K562 (cell line): ENCODE data around the gene ENDOV. TPM values are rescaled to one million over a fixed set of nuclear protein-coding genes. Genes with fewer than 3 reads are reported as not detected.
A peak's percentile ranks its signal among the peaks of the same experiment; 100 is the strongest.

Experiments used
- ATAC-seq: fragments of 200-7000 bp; cut with Tn5 transposase; 3 replicates; pipeline ENCODE4 v1.9.1; 2020; ENCODE audit warnings: moderate library complexity
- BruUV-seq: library from RNA; stranded (reverse); fragments of 400-500 nt; replicated peaks from 2 replicates; lab custom pipeline; 2021; lab: Mats Ljungman, UMichigan
- CTCF ChIA-PET: fragments of 300-600 bp; formaldehyde crosslinking; extraction: SDS; loops from one replicate; lab custom pipeline; 2021; ENCODE audit warnings: low intra/inter-chr PET ratio; lab: Yijun Ruan, JAX
- POLR2A ChIA-PET: fragments of 300-600, 350-650 bp; sonication (Branson Sonifier 250); formaldehyde crosslinking; extraction: SDS; loops from one replicate; lab custom pipeline; 2021; ENCODE audit warnings: antibody characterized with exemption, inconsistent platforms; lab: Yijun Ruan, JAX
- DNase-seq, 4 experiments: peaks; one replicate each; pipeline versions ENCODE4 v3.0.0 to v3.0.0-alpha.2; 2011 to 2018; ENCODE audit warnings: low spot score in 3 of 4, mixed read lengths in 3 of 4; ENCODE audit errors: extremely low read depth in 1 of 4
- FAIRE-seq: peaks from 2 replicates; lab custom pipeline; 2011; peaks lifted over from hg19 to GRCh38; lab: Jason Lieb, UNC
- H2AFZ ChIP-seq: 2 replicates; pipeline ENCODE4 v1.6.0; 2011; ENCODE audit warnings: low read depth, low read length, control low read depth, inconsistent platforms
- H3K27ac ChIP-seq: fragments of 200-600 bp; 3 replicates; pipeline ENCODE4 v1.8.0; 2011; ENCODE audit warnings: low read depth, mild to moderate bottlenecking, control low read depth, inconsistent platforms, low read length, moderate library complexity, mixed read lengths; ENCODE audit errors: extremely low read depth
- H3K27me3 ChIP-seq, 2 experiments: fragments of 300-600 bp in 1 of 2; 2 replicates in 1 of 2; 3 replicates in 1 of 2; pipeline versions ENCODE4 v1.6.0 to v1.8.0; 2011; ENCODE audit warnings: inconsistent platforms in 2 of 2, low read length in 2 of 2, mild to moderate bottlenecking in 1 of 2, mixed read lengths in 1 of 2, moderate library complexity in 1 of 2; ENCODE audit not compliant: control insufficient read depth in 2 of 2, insufficient read depth in 2 of 2
- H3K36me3 ChIP-seq: fragments of 300-600 bp; 3 replicates; pipeline ENCODE4 v1.8.0; 2011; ENCODE audit warnings: mild to moderate bottlenecking, low read length, inconsistent platforms; ENCODE audit not compliant: control insufficient read depth, insufficient read depth
- H3K4me1 ChIP-seq, 2 experiments: fragments of 200-600 bp in 1 of 2; replicated peaks in 1 of 2; 2 replicates in 1 of 2; 3 replicates in 1 of 2; pipeline versions ENCODE4 v1.5.1 to v1.8.0; 2011; ENCODE audit warnings: inconsistent platforms in 2 of 2, low read length in 2 of 2, mild to moderate bottlenecking in 1 of 2, mixed read lengths in 1 of 2, moderate library complexity in 1 of 2; ENCODE audit not compliant: control insufficient read depth in 2 of 2, insufficient read depth in 2 of 2
- H3K4me2 ChIP-seq: 2 replicates; pipeline ENCODE4 v1.6.1; 2011; ENCODE audit warnings: low read length, control low read depth, inconsistent platforms, mixed read lengths; ENCODE audit not compliant: insufficient read depth
- H3K4me3 ChIP-seq: fragments of 200-600 bp; sonication (generic), shearing (Covaris generic); 2 replicates; pipeline ENCODE4 v1.5.1; 2016; ENCODE audit warnings: control low read depth, inconsistent platforms
- H3K79me2 ChIP-seq: fragments of 200-600 bp; 3 replicates; pipeline ENCODE4 v1.8.0; 2011; ENCODE audit warnings: low read length, inconsistent platforms; ENCODE audit not compliant: control insufficient read depth, insufficient read depth
- H3K9ac ChIP-seq, 2 experiments: 2 replicates each; pipeline versions ENCODE4 v1.6.0 to v1.6.1; 2011; ENCODE audit warnings: low read depth in 2 of 2, low read length in 2 of 2, control low read depth in 1 of 2, inconsistent platforms in 1 of 2, mild to moderate bottlenecking in 1 of 2, mixed read lengths in 1 of 2; ENCODE audit not compliant: insufficient read depth in 1 of 2
- H3K9me1 ChIP-seq: one replicate; pipeline ENCODE4 v1.6.0; 2011; ENCODE audit warnings: inconsistent platforms, mild to moderate bottlenecking, low read length, moderate library complexity; ENCODE audit not compliant: control insufficient read depth, insufficient read depth
- H3K9me3 ChIP-seq: replicated peaks from 2 replicates; pipeline ENCODE4 v1.5.1; 2011; ENCODE audit warnings: low read depth, low read length, inconsistent platforms; ENCODE audit not compliant: control insufficient read depth, insufficient read depth
- H4K20me1 ChIP-seq: replicated peaks from 2 replicates; pipeline ENCODE4 v1.6.1; 2011; ENCODE audit warnings: low read length, inconsistent platforms, mixed read lengths; ENCODE audit not compliant: control insufficient read depth, insufficient read depth
- HMG20B ChIP-seq: fragments of 250-450 bp; sonication (Bioruptor Pico); IDR thresholded peaks from 2 replicates; pipeline ENCODE4 v1.5.0; 2021; ENCODE audit warnings: mild to moderate bottlenecking
- NCOA2 ChIP-seq, 2 experiments: fragments of 450-650 bp; IDR thresholded peaks; 2 replicates each; pipeline ENCODE4 v1.6.1; 2018; ENCODE audit warnings: mild to moderate bottlenecking in 2 of 2, moderate library complexity in 1 of 2; ENCODE audit not compliant: partially characterized antibody in 2 of 2
- SNRNP70 ChIP-seq: fragments of 200-400 bp; formaldehyde crosslinking; optimal IDR thresholded peaks from 2 replicates; pipeline ENCODE3; 2017; ENCODE audit warnings: low read depth, low read length
- ZNF274 ChIP-seq: IDR thresholded peaks from 2 replicates; pipeline ENCODE4 v1.6.1; 2011; ENCODE audit warnings: low read depth, mild to moderate bottlenecking, low read length, moderate library complexity, borderline replicate concordance
- WGBS: fragments of 100-300 bp; shearing (Covaris generic); methylation state at CpG from one replicate; pipeline ENCODE4 v1.1.6; 2016; ENCODE audit warnings: low coverage, mixed read lengths; ENCODE audit not compliant: insufficient coverage; ENCODE audit errors: missing lambda C conversion rate; 5-methylcytosine and 5-hydroxymethylcytosine counted together
- in situ Hi-C: fragments of 300-500 bp; cut with MboI; formaldehyde crosslinking; loops from 4 replicates; pipeline ENCODE4 v1.15.0; 2018; ENCODE audit warnings: inconsistent platforms, mixed read lengths
- intact Hi-C: fragments of 100-400 bp; cut with micrococcal nuclease; formaldehyde crosslinking; loops from 2 replicates; pipeline ENCODE4 v1.14.2; 2022
- polyA plus RNA-seq, 8 experiments: library from polyadenylated mRNA; depleted of rRNA in 4 of 8; stranded (reverse) in 5 of 8; unstranded in 3 of 8; fragments of >200 nt; fragmentation: Nextera tagmentation in 2 of 8; fragmentation: Illumina TruSeq in 1 of 8; extraction: Ambion mirVana in 2 of 8; extraction: Trizol in 1 of 8; gene quantifications; 2 replicates each; pipeline versions ENCODE4 v1.2.1 to v1.2.3, GENCODE V29; 2011 to 2014; ENCODE audit warnings: inconsistent platforms in 1 of 8, missing spikeins in 1 of 8
- total RNA-seq, 7 experiments: library from RNA; depleted of rRNA in 6 of 7; stranded (reverse); fragments of >200 nt in 6 of 7; fragmentation: Illumina TruSeq in 2 of 7; extraction: Trizol in 2 of 7; gene quantifications; 2 replicates each; pipeline versions ENCODE4 v1.2.1 to v1.2.3, GENCODE V29; 2011 to 2021; ENCODE audit warnings: low replicate concordance in 1 of 7
- TF ChIP-seq, protein P1 (sequence below): fragments of 200-800 bp; sonication (Bioruptor generic); IDR thresholded peaks from 2 replicates; pipeline ENCODE4 v1.6.1; 2016; ENCODE audit warnings: missing genetic modification characterization, missing compliant biosample characterization
- TF ChIP-seq, protein P2 (sequence below): fragments of 450-650 bp; conservative IDR thresholded peaks from 2 replicates; pipeline ENCODE4 v1.6.1; 2016; ENCODE audit warnings: missing genetic modification characterization, low read depth, mild to moderate bottlenecking, missing compliant biosample characterization, moderate library complexity
- TF ChIP-seq, protein P3 (sequence below), 2 experiments: fragments of 450-650 bp; formaldehyde crosslinking in 1 of 2; IDR thresholded peaks; 2 replicates each; pipeline versions ENCODE4 v1.4.0 to v1.6.1; 2014 to 2020; ENCODE audit warnings: mild to moderate bottlenecking in 2 of 2, borderline replicate concordance in 1 of 2, low read depth in 1 of 2

Gene ENDOV
- total and polyA plus RNA-seq, 9 of the 15 experiments (the other 6 are each of a cell fraction or from before 2014, with no cell fraction given), result 1.2 to 8.2 (median 3.7) TPM

DNA sequence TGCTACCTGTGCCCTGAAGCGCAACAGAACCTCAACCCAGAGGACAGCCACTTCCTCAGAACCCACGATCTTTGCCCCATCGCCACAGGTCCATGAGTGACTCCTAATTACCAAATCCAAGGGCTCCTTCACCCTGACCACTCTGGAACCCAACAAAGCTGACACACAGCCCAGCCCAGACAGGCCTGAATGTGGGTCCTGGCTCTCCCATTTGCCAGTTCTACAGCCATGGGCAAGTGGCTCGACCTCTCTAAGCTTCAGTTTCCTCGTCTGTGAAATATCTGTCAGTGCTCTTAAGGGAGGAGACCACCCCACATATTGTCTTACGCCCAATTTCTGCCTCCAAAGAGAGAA, 18.0 kb upstream of the ENDOV start:
- ChIA-PET CTCF (no interaction called here), POLR2A (interaction anchor here (0.6 kb wide), 1 partner anchor 11 kb away, joined by 3 read pairs; no protein-coding TSS in a partner anchor)
- Histone ChIP-seq H3K27me3 (peaks cover 14 to 35% of the 10 kb centered on the region in 2 experiments; a peak in 4 of 5 replicates), H3K4me1 (no peaks in the 10 kb centered on the region), H3K4me3 (no peak overlapping the region), H2AFZ (no peak overlapping the region), H3K27ac (no peak overlapping the region), H4K20me1 (no peaks in the 10 kb centered on the region), H3K79me2 (no peaks in the 10 kb centered on the region), H3K9me3 (no peaks in the 10 kb centered on the region), H3K9me1 (no peaks in the 10 kb centered on the region), H3K4me2 (no peak overlapping the region), H3K9ac (peak overlapping the region in 1 of 2 experiments; percentile 48; a peak in 1 of 4 replicates), H3K36me3 (peaks cover 22% of the 10 kb centered on the region; the same call in 1 of the 3 replicates)
- in situ Hi-C loops (no loop called here), intact Hi-C loops (no loop called here)
- no TSS peak for BruUV-seq
- no peak for DNase-seq
- 27% methylated on average over 6 of the region's 6 CpGs for WGBS
- no peak for ATAC-seq
- FAIRE-seq, result no peak
- TF ChIP-seq, protein P1, sequence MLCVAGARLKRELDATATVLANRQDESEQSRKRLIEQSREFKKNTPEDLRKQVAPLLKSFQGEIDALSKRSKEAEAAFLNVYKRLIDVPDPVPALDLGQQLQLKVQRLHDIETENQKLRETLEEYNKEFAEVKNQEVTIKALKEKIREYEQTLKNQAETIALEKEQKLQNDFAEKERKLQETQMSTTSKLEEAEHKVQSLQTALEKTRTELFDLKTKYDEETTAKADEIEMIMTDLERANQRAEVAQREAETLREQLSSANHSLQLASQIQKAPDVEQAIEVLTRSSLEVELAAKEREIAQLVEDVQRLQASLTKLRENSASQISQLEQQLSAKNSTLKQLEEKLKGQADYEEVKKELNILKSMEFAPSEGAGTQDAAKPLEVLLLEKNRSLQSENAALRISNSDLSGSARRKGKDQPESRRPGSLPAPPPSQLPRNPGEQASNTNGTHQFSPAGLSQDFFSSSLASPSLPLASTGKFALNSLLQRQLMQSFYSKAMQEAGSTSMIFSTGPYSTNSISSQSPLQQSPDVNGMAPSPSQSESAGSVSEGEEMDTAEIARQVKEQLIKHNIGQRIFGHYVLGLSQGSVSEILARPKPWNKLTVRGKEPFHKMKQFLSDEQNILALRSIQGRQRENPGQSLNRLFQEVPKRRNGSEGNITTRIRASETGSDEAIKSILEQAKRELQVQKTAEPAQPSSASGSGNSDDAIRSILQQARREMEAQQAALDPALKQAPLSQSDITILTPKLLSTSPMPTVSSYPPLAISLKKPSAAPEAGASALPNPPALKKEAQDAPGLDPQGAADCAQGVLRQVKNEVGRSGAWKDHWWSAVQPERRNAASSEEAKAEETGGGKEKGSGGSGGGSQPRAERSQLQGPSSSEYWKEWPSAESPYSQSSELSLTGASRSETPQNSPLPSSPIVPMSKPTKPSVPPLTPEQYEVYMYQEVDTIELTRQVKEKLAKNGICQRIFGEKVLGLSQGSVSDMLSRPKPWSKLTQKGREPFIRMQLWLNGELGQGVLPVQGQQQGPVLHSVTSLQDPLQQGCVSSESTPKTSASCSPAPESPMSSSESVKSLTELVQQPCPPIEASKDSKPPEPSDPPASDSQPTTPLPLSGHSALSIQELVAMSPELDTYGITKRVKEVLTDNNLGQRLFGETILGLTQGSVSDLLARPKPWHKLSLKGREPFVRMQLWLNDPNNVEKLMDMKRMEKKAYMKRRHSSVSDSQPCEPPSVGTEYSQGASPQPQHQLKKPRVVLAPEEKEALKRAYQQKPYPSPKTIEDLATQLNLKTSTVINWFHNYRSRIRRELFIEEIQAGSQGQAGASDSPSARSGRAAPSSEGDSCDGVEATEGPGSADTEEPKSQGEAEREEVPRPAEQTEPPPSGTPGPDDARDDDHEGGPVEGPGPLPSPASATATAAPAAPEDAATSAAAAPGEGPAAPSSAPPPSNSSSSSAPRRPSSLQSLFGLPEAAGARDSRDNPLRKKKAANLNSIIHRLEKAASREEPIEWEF (CRISPR knock-in tag), result no peak
- TF ChIP-seq SNRNP70, result no peak
- no peak for TF ChIP-seq ZNF274
- no peak for TF ChIP-seq HMG20B (CRISPR knock-in tag)
- no peak for TF ChIP-seq NCOA2 (IDR thresholded peaks at IDR 0.05; ENCODE audit: partially characterized antibody in 2 of 2)
- TF ChIP-seq, protein P2, sequence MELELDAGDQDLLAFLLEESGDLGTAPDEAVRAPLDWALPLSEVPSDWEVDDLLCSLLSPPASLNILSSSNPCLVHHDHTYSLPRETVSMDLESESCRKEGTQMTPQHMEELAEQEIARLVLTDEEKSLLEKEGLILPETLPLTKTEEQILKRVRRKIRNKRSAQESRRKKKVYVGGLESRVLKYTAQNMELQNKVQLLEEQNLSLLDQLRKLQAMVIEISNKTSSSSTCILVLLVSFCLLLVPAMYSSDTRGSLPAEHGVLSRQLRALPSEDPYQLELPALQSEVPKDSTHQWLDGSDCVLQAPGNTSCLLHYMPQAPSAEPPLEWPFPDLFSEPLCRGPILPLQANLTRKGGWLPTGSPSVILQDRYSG (tag), result no peak
- TF ChIP-seq, protein P3, sequence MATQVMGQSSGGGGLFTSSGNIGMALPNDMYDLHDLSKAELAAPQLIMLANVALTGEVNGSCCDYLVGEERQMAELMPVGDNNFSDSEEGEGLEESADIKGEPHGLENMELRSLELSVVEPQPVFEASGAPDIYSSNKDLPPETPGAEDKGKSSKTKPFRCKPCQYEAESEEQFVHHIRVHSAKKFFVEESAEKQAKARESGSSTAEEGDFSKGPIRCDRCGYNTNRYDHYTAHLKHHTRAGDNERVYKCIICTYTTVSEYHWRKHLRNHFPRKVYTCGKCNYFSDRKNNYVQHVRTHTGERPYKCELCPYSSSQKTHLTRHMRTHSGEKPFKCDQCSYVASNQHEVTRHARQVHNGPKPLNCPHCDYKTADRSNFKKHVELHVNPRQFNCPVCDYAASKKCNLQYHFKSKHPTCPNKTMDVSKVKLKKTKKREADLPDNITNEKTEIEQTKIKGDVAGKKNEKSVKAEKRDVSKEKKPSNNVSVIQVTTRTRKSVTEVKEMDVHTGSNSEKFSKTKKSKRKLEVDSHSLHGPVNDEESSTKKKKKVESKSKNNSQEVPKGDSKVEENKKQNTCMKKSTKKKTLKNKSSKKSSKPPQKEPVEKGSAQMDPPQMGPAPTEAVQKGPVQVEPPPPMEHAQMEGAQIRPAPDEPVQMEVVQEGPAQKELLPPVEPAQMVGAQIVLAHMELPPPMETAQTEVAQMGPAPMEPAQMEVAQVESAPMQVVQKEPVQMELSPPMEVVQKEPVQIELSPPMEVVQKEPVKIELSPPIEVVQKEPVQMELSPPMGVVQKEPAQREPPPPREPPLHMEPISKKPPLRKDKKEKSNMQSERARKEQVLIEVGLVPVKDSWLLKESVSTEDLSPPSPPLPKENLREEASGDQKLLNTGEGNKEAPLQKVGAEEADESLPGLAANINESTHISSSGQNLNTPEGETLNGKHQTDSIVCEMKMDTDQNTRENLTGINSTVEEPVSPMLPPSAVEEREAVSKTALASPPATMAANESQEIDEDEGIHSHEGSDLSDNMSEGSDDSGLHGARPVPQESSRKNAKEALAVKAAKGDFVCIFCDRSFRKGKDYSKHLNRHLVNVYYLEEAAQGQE (IDR thresholded peaks at IDR 0.05; ENCODE audit: borderline replicate concordance), result no peak
- TF ChIP-seq, protein P3 (CRISPR knock-in tag; IDR thresholded peaks at IDR 0.05; ENCODE audit: low read depth), result no peak
